ENCODE measurements around the gene TNFRSF6B. TPM values are rescaled to one million over a fixed set of nuclear protein-coding genes. Genes with fewer than 3 reads are reported as not detected.

Gene TNFRSF6B
- total and polyA plus RNA-seq, 5 donors from 2014 or later = not detected

DNA sequence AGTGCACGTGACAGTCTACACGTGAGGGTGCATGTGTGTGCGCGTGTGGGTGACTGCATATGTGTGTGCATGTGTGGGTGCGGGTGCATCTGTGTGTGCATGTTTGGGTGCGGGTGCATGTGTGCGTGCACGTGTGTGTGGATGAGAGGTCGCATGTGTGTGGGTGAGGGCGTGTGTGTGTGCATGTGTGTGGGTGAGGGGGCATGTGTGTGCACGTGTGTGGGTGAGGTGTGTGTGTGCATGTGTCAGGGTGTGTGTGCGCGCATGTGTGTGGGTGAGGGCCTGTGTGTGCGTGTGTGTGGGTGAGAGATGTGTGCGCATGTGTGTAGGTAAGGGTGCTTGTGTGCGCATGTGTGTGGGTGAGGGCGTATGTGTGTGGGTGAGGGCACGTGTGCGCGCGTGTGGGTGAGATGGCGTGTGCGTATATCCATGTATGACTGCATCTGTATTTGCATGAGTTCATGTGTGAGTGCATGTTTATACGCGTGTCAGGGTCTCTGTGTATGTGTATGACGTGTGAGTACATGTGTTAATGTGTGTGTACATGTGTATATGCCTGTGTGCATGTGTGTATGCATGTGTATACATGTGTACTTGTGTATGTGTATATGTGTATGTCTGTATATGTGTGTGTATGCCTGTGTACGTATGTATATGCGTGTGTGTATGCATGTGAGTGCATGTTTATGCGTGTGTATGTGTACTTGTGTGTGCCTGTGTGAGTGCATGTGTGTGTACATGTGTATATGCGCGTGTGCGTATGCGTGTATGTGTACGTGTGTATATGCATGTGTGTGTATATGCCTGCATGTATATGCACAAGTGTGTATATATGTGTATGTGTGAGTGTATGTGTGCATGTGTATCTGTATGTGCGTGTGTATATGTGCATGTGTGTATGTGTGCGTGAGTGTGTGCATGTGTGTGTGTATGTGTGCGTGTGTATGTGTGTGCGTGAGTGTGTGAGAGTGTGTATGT is 36.0 kb downstream of the TNFRSF6B start:
- no peak overlapping the region for H3K27ac Mint-ChIP-seq
- H3K36me3 Mint-ChIP-seq = peaks cover 21% of the 10 kb centered on the region
- Histone ChIP-seq H3K36me3 (ENCODE audit: control insufficient read depth, insufficient read depth, low read length) (peaks cover 15% of the 10 kb centered on the region), H3K27ac (ENCODE audit: insufficient read depth, low read length, poor library complexity, severe bottlenecking) (no peak overlapping the region), H3K4me3 (ENCODE audit: low read depth, low read length) (no peak overlapping the region), H3K27me3 (ENCODE audit: control insufficient read depth, insufficient read depth, low read length) (no peaks in the 10 kb centered on the region), H3K9me3 (ENCODE audit: control insufficient read depth in 2 of 2, low read length in 2 of 2) (no peaks in the 10 kb centered on the region), H3K4me1 (ENCODE audit: control insufficient read depth, insufficient read depth, low read length, poor library complexity, severe bottlenecking) (peaks cover 62% of the 10 kb centered on the region)
- H3K9me3 Mint-ChIP-seq = peaks cover 0 to 2% (median 0%) of the 10 kb centered on the region in 7 donors
- no peak overlapping the region for H3K4me3 Mint-ChIP-seq
- DNase-seq (no peak), ATAC-seq (ENCODE audit: low read depth in 2 of 2) (no peak)
- H3K4me1 Mint-ChIP-seq = peaks cover 5 to 37% (median 30%) of the 10 kb centered on the region in 4 donors
- H3K27me3 Mint-ChIP-seq = no peaks in the 10 kb centered on the region

DNA sequence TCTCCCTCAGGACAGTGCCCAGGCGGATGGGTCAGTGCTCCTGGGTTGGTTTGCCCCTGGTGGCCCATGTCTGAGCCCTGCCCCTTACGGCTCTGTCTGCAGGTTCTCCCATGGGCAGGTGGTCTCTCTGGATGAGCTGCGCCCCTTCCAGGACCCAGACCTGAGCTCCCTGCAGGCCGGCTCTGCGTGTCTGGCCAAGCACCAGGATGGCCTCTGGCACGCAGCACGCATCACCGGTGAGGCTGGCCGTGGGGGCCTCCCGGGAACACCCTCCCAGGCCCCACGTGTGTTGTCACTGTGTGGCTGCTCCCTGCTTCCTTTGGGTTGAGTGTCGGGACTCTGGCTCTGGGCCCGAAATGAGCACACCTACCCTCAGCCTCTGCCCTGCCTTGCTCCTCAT is 36.7 kb downstream of the TNFRSF6B start:
- DNase-seq (no peak), ATAC-seq (ENCODE audit: low read depth in 2 of 2) (no peak)
- H3K4me1 ChIP-seq (ENCODE audit: control insufficient read depth, insufficient read depth, low read length, poor library complexity, severe bottlenecking) = peaks cover 57% of the 10 kb centered on the region
- no peak overlapping the region for H3K4me3 ChIP-seq (ENCODE audit: low read depth, low read length)
- no peak overlapping the region for H3K27ac ChIP-seq (ENCODE audit: insufficient read depth, low read length, poor library complexity, severe bottlenecking)
- H3K9me3 Mint-ChIP-seq = peaks cover 0 to 2% (median 0%) of the 10 kb centered on the region in 7 donors
- H3K4me1 Mint-ChIP-seq = peaks cover 5 to 30% (median 25%) of the 10 kb centered on the region in 4 donors
- no peaks in the 10 kb centered on the region for H3K9me3 ChIP-seq (ENCODE audit: control insufficient read depth in 2 of 2, low read length in 2 of 2)
- H3K36me3 Mint-ChIP-seq = peaks cover 21% of the 10 kb centered on the region
- no peaks in the 10 kb centered on the region for H3K27me3 Mint-ChIP-seq
- peaks cover 15% of the 10 kb centered on the region for H3K36me3 ChIP-seq (ENCODE audit: control insufficient read depth, insufficient read depth, low read length)
- no peaks in the 10 kb centered on the region for H3K27me3 ChIP-seq (ENCODE audit: control insufficient read depth, insufficient read depth, low read length)
- no peak overlapping the region for H3K4me3 Mint-ChIP-seq
- no peak overlapping the region for H3K27ac Mint-ChIP-seq

DNA sequence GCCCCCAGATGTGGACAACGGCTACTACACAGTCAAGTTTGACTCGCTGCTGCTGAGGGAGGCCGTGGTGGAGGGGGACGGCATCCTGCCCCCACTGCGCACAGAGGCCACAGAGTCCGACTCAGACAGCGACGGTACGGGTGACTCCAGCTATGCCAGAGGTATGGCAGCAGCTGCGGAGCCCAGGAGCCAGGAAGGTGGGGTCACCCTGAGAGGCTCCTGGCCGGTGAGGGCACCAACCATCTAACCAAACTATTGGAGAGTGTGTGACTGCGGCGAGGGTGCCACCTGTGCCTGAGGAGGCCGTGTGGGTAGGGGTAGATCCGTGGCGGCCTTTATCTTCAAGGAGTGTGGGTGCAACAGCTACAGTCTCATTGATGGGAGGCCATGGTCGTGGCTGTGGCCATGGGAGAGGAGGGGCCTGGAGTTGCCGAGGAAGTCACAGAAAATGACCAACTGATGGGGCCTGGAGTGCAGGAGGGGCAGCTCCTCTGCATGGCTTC is 37.2 kb downstream of the TNFRSF6B start:
- peaks cover 57% of the 10 kb centered on the region for H3K4me1 ChIP-seq (ENCODE audit: control insufficient read depth, insufficient read depth, low read length, poor library complexity, severe bottlenecking)

DNA sequence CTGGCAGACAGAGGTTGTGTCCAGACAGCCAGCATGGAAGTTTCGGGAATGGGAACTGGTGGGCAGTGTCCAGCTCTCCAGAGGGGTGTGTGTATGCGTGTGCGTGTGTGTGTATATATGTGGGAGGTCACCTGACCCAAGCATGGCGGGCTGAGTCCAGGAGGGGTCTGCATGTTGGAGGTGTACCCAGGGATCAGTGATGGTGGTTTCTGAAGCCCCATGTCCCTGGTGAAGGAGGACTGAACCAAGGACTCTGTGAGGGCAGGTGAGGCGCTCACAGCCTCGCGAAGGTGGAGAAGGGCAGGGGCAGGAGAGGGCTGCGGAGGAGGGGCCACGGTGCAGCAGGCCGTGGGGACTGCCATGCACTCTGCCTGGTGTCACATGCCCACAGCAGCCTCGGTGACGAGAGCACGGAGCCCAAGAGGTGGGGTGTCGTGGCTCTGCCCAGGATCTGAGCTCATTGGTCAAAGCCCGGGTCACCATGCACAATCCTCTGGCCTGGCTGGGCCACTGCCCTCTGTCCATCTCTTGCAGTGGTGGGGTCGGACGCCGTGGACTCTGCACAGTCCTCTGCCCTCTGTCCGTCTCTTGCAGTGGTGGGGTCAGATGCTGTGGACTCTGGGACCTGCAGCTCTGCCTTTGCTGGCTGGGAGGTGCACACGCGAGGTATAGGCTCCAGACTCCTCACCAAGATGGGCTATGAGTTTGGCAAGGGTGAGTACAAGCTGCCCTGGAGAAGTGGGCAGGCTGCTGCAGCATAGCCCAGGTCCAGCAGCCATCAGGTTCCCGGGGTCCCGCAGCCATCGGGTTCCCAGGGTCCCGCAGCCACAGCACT is 37.9 kb downstream of the TNFRSF6B start:
- Histone ChIP-seq H3K27ac (ENCODE audit: insufficient read depth, low read length, poor library complexity, severe bottlenecking) (peak overlapping the region; percentile 14), H3K4me3 (ENCODE audit: low read depth, low read length) (no peak overlapping the region), H3K36me3 (ENCODE audit: control insufficient read depth, insufficient read depth, low read length) (peaks cover 15% of the 10 kb centered on the region), H3K4me1 (ENCODE audit: control insufficient read depth, insufficient read depth, low read length, poor library complexity, severe bottlenecking) (peaks cover 58% of the 10 kb centered on the region), H3K9me3 (ENCODE audit: control insufficient read depth in 2 of 2, low read length in 2 of 2) (no peaks in the 10 kb centered on the region), H3K27me3 (ENCODE audit: control insufficient read depth, insufficient read depth, low read length) (no peaks in the 10 kb centered on the region)
- H3K27me3 Mint-ChIP-seq = no peaks in the 10 kb centered on the region
- H3K9me3 Mint-ChIP-seq = no peaks in the 10 kb centered on the region
- DNase-seq (no peak), ATAC-seq (ENCODE audit: low read depth in 2 of 2) (no peak)
- peaks cover 4 to 23% (median 16%) of the 10 kb centered on the region in 4 donors for H3K4me1 Mint-ChIP-seq
- peaks cover 21% of the 10 kb centered on the region for H3K36me3 Mint-ChIP-seq
- H3K4me3 Mint-ChIP-seq = peak overlapping the region in 3 of 4 donors; percentile 42 to 79 (median 62)
- peak overlapping the region in 1 of 3 donors; percentile 62 for H3K27ac Mint-ChIP-seq

More for the DNA sequence above, 37.2 kb downstream of the TNFRSF6B start:
- no peak overlapping the region for H3K27ac ChIP-seq (ENCODE audit: insufficient read depth, low read length, poor library complexity, severe bottlenecking)
- no peak overlapping the region for H3K4me3 ChIP-seq (ENCODE audit: low read depth, low read length)
- peaks cover 15% of the 10 kb centered on the region for H3K36me3 ChIP-seq (ENCODE audit: control insufficient read depth, insufficient read depth, low read length)
- peaks cover 5 to 25% (median 20%) of the 10 kb centered on the region in 4 donors for H3K4me1 Mint-ChIP-seq
- H3K27ac Mint-ChIP-seq = peak overlapping the region in 1 of 3 donors; percentile 62
- H3K9me3 Mint-ChIP-seq = no peaks in the 10 kb centered on the region
- peak overlapping the region in 3 of 4 donors; percentile 42 to 79 (median 62) for H3K4me3 Mint-ChIP-seq
- DNase-seq = no peak
- no peaks in the 10 kb centered on the region for H3K9me3 ChIP-seq (ENCODE audit: control insufficient read depth in 2 of 2, low read length in 2 of 2)
- no peaks in the 10 kb centered on the region for H3K27me3 Mint-ChIP-seq
- H3K36me3 Mint-ChIP-seq = peaks cover 21% of the 10 kb centered on the region
- ATAC-seq (ENCODE audit: low read depth in 2 of 2) = no peak
- no peaks in the 10 kb centered on the region for H3K27me3 ChIP-seq (ENCODE audit: control insufficient read depth, insufficient read depth, low read length)

DNA sequence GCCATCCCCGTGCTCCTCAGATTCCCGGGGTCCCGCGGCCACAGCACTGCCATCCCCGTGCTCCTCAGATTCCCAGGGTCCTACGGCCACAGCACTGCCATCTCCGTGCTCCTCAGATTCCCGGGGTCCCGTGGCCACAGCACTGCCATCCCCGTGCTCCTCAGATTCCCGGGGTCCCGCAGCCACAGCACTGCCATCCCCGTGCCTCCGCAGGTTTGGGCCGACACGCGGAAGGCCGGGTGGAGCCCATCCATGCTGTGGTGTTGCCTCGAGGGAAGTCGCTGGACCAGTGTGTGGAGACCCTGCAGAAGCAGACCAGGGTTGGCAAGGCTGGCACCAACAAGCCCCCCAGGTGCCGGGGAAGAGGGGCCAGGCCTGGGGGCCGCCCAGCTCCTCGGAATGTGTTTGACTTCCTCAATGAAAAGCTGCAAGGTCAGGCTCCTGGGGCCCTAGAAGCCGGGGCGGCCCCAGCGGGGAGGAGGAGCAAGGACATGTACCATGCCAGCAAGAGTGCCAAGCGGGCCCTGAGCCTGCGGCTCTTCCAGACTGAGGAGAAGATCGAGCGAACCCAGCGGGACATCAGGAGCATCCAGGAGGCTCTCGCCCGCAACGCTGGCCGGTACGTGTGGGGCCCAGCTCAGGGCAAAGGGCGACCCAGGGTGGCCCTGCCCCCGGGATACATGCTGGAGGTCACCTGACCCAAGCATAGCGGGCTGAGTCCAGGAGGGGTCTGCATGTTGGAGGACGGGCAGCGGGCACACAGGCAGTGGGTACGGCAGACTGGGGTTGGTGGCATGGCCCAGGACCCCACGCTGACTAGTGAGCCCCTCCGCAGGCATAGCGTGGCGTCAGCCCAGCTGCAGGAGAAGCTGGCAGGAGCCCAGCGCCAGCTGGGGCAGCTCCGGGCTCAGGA is 38.8 kb downstream of the TNFRSF6B start:
- Mint-ChIP-seq H3K4me1 (peaks cover 0 to 23% (median 12%) of the 10 kb centered on the region in 4 donors), H3K9me3 (no peaks in the 10 kb centered on the region), H3K27me3 (no peaks in the 10 kb centered on the region), H3K36me3 (peaks cover 18% of the 10 kb centered on the region), H3K27ac (peak overlapping the region in 2 of 3 donors; percentile 32 to 95), H3K4me3 (peak overlapping the region in 3 of 4 donors; percentile 93 to 94 (median 93))
- peaks cover 53% of the 10 kb centered on the region for H3K4me1 ChIP-seq (ENCODE audit: control insufficient read depth, insufficient read depth, low read length, poor library complexity, severe bottlenecking)
- DNase-seq (no peak), ATAC-seq (ENCODE audit: low read depth in 2 of 2) (no peak)
- no peaks in the 10 kb centered on the region for H3K9me3 ChIP-seq (ENCODE audit: control insufficient read depth in 2 of 2, low read length in 2 of 2)
- peak overlapping the region; percentile 82 for H3K27ac ChIP-seq (ENCODE audit: insufficient read depth, low read length, poor library complexity, severe bottlenecking)
- H3K4me3 ChIP-seq (ENCODE audit: low read depth, low read length) = no peak overlapping the region
- peaks cover 15% of the 10 kb centered on the region for H3K36me3 ChIP-seq (ENCODE audit: control insufficient read depth, insufficient read depth, low read length)
- no peaks in the 10 kb centered on the region for H3K27me3 ChIP-seq (ENCODE audit: control insufficient read depth, insufficient read depth, low read length)

DNA sequence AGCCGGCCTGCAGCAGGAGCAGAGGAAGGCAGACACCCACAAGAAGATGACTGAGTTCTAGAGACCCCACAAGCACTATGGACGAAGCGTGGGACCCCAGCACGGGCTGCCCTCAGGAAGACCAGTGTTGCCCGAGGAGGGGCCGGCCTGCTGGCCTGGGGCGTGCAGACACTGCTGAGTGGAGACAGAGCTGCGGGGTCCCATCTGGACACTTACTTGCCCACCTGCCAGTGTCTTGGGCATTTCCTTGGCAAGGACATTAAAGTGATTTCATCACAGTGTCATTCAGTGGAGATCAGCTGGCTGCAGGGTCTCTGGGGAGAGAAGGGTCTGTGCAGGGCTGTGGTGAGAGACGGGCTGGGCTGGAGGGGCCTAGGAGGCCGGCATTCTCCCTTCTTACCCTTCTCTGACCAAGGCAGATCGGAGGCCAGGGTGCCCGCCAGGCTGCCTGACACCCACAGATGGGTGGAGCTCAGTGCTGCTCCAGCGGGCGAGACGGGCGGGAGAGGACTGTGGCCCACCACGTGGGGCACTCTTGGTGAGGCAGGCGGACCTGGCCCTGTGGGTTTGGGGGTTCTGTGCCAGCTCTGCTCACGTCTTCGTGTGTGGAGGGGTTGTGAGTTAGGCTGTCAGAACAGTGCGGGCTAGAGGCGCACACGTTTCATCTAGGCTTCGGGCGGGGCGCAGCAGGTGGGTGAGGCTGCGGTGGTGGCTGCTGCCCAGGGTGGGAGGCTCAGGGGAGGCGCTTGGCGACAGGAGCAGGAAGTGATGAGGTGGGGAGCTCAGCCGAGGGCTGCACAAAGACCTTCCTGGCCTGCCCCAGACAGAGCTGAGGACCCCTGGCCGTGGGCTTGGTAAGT is 39.6 kb downstream of the TNFRSF6B start, which contains the start of gene LIME1:
Gene LIME1 (plus strand): TSS at position 806 of the 860 bp plus-strand sequence. CDS start 886 bp downstream, outside the sequence.
- H3K36me3 ChIP-seq (ENCODE audit: control insufficient read depth, insufficient read depth, low read length) = peaks cover 15% of the 10 kb centered on the region
- H3K36me3 Mint-ChIP-seq = peaks cover 18% of the 10 kb centered on the region
- H3K27ac ChIP-seq (ENCODE audit: insufficient read depth, low read length, poor library complexity, severe bottlenecking) = peak within 1 kb of the TSS; percentile 82
- H3K9me3 ChIP-seq (ENCODE audit: control insufficient read depth in 2 of 2, low read length in 2 of 2) = no peaks in the 10 kb centered on the region
- no peaks in the 10 kb centered on the region for H3K9me3 Mint-ChIP-seq
- no peaks in the 10 kb centered on the region for H3K27me3 Mint-ChIP-seq
- H3K27me3 ChIP-seq (ENCODE audit: control insufficient read depth, insufficient read depth, low read length) = no peaks in the 10 kb centered on the region
- peaks cover 53% of the 10 kb centered on the region for H3K4me1 ChIP-seq (ENCODE audit: control insufficient read depth, insufficient read depth, low read length, poor library complexity, severe bottlenecking)
- ATAC-seq (ENCODE audit: low read depth in 2 of 2) = peak; percentile 68 to 72
- peak within 1 kb of the TSS; percentile 88 to 94 (median 93) for H3K4me3 Mint-ChIP-seq
- DNase-seq = peak; percentile 73 to 96 (median 86)
- H3K4me1 Mint-ChIP-seq = peaks cover 0 to 23% (median 11%) of the 10 kb centered on the region in 4 donors
- H3K4me3 ChIP-seq (ENCODE audit: low read depth, low read length) = peak within 1 kb of the TSS; percentile 84
- H3K27ac Mint-ChIP-seq = peak within 1 kb of the TSS; percentile 89 to 95 (median 92)
